Tibial artery (tissue), 4 donors: ENCODE data around the gene OR5B12.

Experiments used
- DNase-seq, 2 donors: peaks; one replicate each; pipeline ENCODE4 v3.0.0-alpha.2; 2019
- H3K27ac ChIP-seq, 2 donors: fragments of 200-600 bp; sonication (generic) in 1 of 2; 1 replicate in 1 of 2; 2 replicates in 1 of 2; pipeline ENCODE4 v1.5.1; 2018 to 2019; ENCODE audit warnings: mild to moderate bottlenecking in 1 of 2
- H3K27me3 ChIP-seq, 2 donors: fragments of 200-600 bp; sonication (generic) in 1 of 2; one replicate each; pipeline versions ENCODE4 v1.5.1 to v1.6.0; 2016 to 2019
- H3K36me3 ChIP-seq, 3 donors: fragments of 200-600 bp; sonication (generic) in 2 of 3; one replicate each; pipeline ENCODE4 v1.5.1; 2016 to 2019; ENCODE audit warnings: mild to moderate bottlenecking in 2 of 3
- H3K4me1 ChIP-seq, 4 donors: fragments of 200-600 bp; sonication (generic) in 2 of 4; 1 replicate in 3 of 4; 2 replicates in 1 of 4; pipeline ENCODE4 v1.5.1; 2016 to 2019
- H3K4me3 ChIP-seq, 2 donors: fragments of 200-600 bp; sonication (generic) in 1 of 2; 1 replicate in 1 of 2; 2 replicates in 1 of 2; pipeline ENCODE4 v1.5.1; 2018 to 2019; ENCODE audit warnings: mild to moderate bottlenecking in 2 of 2
- H3K9me3 ChIP-seq, 3 donors: fragments of 200-600 bp; sonication (generic) in 1 of 3; one replicate each; pipeline ENCODE4 v1.5.1; 2016 to 2019
- intact Hi-C: fragments of 100-400 bp; cut with DNase I; formaldehyde crosslinking; loops from one replicate; pipeline ENCODE4 v1.15.0; 2023; ENCODE audit warnings: low total_unique reads
- TF ChIP-seq, protein P1 (sequence below), 2 experiments: fragments of 200-600 bp in 1 of 2; fragments of 450-650 bp in 1 of 2; IDR thresholded peaks; one replicate each; pipeline ENCODE4 v1.5.1; 2017 to 2019; ENCODE audit warnings: antibody characterized with exemption in 2 of 2, mild to moderate bottlenecking in 1 of 2, moderate library complexity in 1 of 2

Gene OR5B12

DNA sequence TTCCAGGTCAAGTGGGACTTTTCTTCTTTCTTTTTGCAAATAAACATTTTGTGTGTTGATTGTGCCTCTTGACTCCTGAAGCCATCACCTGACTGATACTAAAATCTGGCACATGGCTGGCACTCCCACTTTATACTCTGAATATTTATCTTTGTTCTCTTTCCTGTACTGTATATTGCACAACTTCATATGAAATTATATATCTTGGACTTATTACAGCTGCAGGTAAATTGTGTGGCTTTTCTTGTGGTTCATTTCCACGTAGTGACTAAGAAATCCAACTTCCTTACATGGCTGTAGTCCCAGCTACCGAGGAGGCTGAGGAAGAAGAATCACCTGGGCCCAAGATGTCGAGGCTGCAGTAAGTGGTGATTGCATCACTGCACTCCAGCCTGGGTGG, 23.7 kb upstream of the OR5B12 start:
- no peak for DNase-seq
- H3K27ac ChIP-seq: no peak overlapping the region
- peaks cover 0 to 3% (median 0%) of the 10 kb centered on the region in 3 donors for H3K9me3 ChIP-seq
- no peaks in the 10 kb centered on the region for H3K36me3 ChIP-seq
- intact Hi-C loops: no loop called here
- no peaks in the 10 kb centered on the region for H3K27me3 ChIP-seq
- no peak overlapping the region for H3K4me3 ChIP-seq
- no peaks in the 10 kb centered on the region for H3K4me1 ChIP-seq
- TF ChIP-seq, protein P1, sequence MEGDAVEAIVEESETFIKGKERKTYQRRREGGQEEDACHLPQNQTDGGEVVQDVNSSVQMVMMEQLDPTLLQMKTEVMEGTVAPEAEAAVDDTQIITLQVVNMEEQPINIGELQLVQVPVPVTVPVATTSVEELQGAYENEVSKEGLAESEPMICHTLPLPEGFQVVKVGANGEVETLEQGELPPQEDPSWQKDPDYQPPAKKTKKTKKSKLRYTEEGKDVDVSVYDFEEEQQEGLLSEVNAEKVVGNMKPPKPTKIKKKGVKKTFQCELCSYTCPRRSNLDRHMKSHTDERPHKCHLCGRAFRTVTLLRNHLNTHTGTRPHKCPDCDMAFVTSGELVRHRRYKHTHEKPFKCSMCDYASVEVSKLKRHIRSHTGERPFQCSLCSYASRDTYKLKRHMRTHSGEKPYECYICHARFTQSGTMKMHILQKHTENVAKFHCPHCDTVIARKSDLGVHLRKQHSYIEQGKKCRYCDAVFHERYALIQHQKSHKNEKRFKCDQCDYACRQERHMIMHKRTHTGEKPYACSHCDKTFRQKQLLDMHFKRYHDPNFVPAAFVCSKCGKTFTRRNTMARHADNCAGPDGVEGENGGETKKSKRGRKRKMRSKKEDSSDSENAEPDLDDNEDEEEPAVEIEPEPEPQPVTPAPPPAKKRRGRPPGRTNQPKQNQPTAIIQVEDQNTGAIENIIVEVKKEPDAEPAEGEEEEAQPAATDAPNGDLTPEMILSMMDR (IDR thresholded peaks at IDR 0.05): no peak

DNA sequence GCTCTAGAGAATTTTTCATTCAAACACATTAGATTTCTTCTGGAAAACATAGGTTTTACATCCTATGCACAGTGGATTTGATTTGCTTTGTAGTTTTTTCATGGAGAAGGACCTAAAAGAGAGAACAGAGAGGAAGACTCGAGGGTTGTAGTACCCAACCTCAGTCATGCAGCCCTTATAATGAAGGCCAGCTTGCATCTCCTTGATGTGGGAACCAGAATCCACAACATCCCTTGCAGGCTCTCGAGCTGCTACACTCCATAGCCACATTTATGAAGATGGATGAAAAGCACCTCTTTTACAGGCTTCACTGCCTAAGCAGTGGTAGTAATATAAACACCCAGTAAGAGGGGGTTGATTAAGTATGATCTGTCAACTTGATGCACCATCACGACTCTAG, 9.5 kb upstream of the OR5B12 start:
- DNase-seq: no peak
- TF ChIP-seq, protein P1 (IDR thresholded peaks at IDR 0.05): no peak
- Histone ChIP-seq H3K4me1 (no peaks in the 10 kb centered on the region), H3K27me3 (no peaks in the 10 kb centered on the region), H3K36me3 (no peaks in the 10 kb centered on the region), H3K9me3 (peaks cover 0 to 11% (median 4%) of the 10 kb centered on the region in 3 donors), H3K4me3 (no peak overlapping the region), H3K27ac (no peak overlapping the region)
- intact Hi-C loops: no loop called here

DNA sequence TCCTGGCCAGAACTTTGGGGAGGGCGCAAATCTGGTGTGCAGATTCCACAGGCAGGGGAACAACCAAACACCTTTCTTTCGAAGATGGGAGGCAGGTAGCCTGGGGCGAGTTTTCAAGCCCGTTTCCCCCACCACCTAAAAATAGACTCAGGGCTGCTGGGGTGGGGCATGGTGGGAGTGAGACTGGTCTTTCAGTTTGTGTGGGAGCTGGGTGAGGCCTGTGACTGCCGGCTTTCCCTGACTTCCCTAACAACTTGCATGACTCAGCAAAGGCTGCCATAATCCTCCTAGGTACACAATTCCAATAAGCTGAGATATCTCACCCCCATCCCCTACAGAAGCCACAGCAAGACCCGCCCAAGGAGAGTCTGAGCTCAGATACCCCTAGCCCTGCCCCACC, 4.3 kb upstream of the OR5B12 start:
- H3K27ac ChIP-seq: no peak overlapping the region
- no peaks in the 10 kb centered on the region for H3K27me3 ChIP-seq
- TF ChIP-seq, protein P1 (IDR thresholded peaks at IDR 0.05): no peak
- no peak for DNase-seq
- no peaks in the 10 kb centered on the region for H3K36me3 ChIP-seq
- intact Hi-C loops: no loop called here
- H3K4me1 ChIP-seq: no peaks in the 10 kb centered on the region
- peaks cover 3 to 33% (median 25%) of the 10 kb centered on the region in 3 donors for H3K9me3 ChIP-seq
- H3K4me3 ChIP-seq: no peak overlapping the region

DNA sequence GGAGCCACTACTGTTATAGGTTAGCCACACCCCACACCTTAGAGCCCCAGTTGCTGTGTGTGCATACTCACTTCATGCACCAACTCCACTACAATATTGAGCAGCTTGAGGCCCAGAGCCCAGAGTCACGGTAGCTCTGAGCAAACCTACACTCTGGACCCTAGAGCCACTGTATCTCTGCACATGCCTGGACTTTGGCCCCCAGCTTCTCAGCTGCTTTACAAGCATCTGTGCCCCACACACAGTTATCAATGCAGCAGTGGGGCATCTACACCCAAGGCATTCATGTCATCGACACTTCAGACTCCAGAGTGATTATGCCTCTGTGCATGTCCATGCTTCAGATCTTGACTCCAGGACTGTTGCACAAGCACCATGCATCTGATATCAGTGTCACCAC, 2.3 kb upstream of the OR5B12 start:
- no peaks in the 10 kb centered on the region for H3K27me3 ChIP-seq
- peaks cover 3 to 32% (median 25%) of the 10 kb centered on the region in 3 donors for H3K9me3 ChIP-seq
- no peak overlapping the region for H3K27ac ChIP-seq
- TF ChIP-seq, protein P1 (IDR thresholded peaks at IDR 0.05): no peak
- H3K4me1 ChIP-seq: no peaks in the 10 kb centered on the region
- no peaks in the 10 kb centered on the region for H3K36me3 ChIP-seq
- no peak for DNase-seq
- no peak overlapping the region for H3K4me3 ChIP-seq
- intact Hi-C loops: no loop called here

DNA sequence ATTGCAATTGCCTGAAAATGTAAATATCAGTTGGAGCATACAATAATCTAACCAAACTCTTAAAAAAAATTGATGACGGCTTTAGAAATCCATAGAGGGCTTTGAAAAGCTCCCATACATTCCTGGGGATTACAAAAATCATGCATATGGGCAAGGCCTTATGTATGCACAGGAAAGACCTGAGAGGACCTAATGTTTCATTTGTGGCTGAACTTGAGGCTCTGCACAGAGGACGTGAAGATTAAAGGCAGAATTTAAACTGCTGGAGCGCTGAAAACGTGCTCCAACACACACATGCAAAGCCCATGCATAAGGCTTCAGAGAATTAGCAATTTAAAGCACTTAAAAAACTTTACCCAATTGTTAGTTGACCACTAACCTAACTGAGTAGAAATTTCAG, 3.5 kb downstream of the OR5B12 start:
- no peak overlapping the region for H3K4me3 ChIP-seq
- H3K4me1 ChIP-seq: no peaks in the 10 kb centered on the region
- DNase-seq: no peak
- intact Hi-C loops: no loop called here
- no peaks in the 10 kb centered on the region for H3K27me3 ChIP-seq
- no peak overlapping the region for H3K27ac ChIP-seq
- TF ChIP-seq, protein P1 (IDR thresholded peaks at IDR 0.05): no peak
- H3K36me3 ChIP-seq: no peaks in the 10 kb centered on the region
- H3K9me3 ChIP-seq: peaks cover 0 to 7% (median 4%) of the 10 kb centered on the region in 3 donors

DNA sequence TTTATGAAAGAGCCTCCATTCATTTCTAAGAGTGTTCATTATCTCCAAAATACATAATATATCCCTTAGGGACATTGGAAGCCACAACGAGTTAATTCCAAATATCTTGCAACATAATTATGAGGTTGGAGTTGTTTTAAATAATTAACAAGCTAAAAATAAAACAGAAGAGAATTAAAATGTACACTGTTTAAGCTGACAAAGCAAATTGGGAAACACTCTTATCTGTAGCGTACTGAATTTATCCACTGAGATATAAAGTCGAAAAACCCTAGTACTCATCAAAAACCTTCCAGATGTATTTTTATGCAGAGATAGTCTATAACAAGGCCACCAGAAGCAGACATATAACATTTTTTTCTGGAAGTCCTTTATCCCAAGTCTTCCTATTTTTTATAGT, 7.8 kb downstream of the OR5B12 start:
- DNase-seq: no peak
- Histone ChIP-seq H3K9me3 (peaks cover 0 to 7% (median 4%) of the 10 kb centered on the region in 3 donors), H3K27me3 (no peaks in the 10 kb centered on the region), H3K4me3 (no peak overlapping the region), H3K27ac (no peak overlapping the region), H3K4me1 (no peaks in the 10 kb centered on the region), H3K36me3 (no peaks in the 10 kb centered on the region)
- intact Hi-C loops: no loop called here
- TF ChIP-seq, protein P1 (IDR thresholded peaks at IDR 0.05): no peak
